ENCODE results near the gene CCDC201.
"Not testable (repeated sequence)": the region's sequence is repeated elsewhere in the genome, so short reads cannot be mapped to it uniquely, and the experiment has no call there.

Gene CCDC201

GRCh38 chr7:45813771-45814170 lies 59.1 kb downstream of the CCDC201 start:
- not testable (repeated sequence) for DNase-seq

GRCh38 chr7:45812946-45813345 lies 59.9 kb downstream of the CCDC201 start:
- DNase-seq = no peak

- DNase-seq = not testable (repeated sequence)
These were observed 61.1 kb downstream of the CCDC201 start for GRCh38 chr7:45811652-45812234.

DNA sequence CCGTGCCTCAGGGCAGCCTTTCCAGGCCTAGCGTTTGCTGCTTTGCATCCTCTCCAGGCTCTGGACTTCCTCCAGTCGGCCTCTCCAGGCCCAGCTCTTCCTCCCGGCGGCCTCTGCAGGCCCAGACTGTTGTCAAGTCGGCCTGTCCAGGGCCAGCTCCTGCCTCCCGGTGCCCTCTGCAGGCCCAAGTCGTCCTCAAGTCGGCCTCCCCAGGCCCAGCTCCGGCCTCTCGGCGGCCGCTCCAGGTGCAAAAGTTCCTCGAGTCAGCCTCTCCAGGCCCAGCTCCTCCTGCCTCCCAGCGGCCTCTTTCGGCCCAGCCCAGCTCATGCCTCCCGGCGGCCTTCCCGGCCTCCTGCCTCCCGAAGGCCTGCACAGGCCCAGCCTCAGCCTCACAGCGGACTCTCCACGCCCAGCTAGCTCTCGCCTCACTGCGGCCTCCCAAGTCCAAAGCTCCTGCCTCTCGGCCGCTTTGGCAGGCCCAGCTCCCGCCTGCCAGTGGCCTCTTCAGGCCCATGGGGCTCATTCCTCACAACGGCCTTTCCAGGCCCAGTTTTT lies 62.4 kb downstream of the CCDC201 start:
- not testable (repeated sequence) for DNase-seq

Data from activated CD4-positive, CD25-positive, alpha-beta regulatory T cell treated with anti-CD3 and anti-CD28 coated beads, Interleukin-2, amount 50 U/mL, for 72 hours (primary cell).